Aorta (tissue), 5 donors: ENCODE data around the gene UBASH3B. TPM values are rescaled to one million over a fixed set of nuclear protein-coding genes. Genes with fewer than 3 reads are reported as not detected.

Experiments used
- ATAC-seq: fragments of 200-7000 bp; cut with Tn5 transposase; one replicate; pipeline ENCODE4 v1.9.1; 2022; ENCODE audit warnings: moderate library complexity; ENCODE audit not compliant: low FRiP score
- DNase-seq, 2 donors: peaks; one replicate each; pipeline ENCODE4 v3.0.0-alpha.2; 2020
- H3K27ac ChIP-seq, 2 donors: one replicate each; pipeline ENCODE4 v1.5.1; 2013; ENCODE audit warnings: low read length in 2 of 2, mild to moderate bottlenecking in 2 of 2, moderate library complexity in 2 of 2, control low read depth in 1 of 2, inconsistent platforms in 1 of 2, low read depth in 1 of 2
- H3K27me3 ChIP-seq, 2 donors: one replicate each; pipeline ENCODE4 v1.6.1; 2013; ENCODE audit warnings: control low read depth in 1 of 2, low read length in 1 of 2, mild to moderate bottlenecking in 1 of 2, moderate library complexity in 1 of 2; ENCODE audit not compliant: insufficient read depth in 2 of 2, control insufficient read depth in 1 of 2
- H3K36me3 ChIP-seq, 2 donors: one replicate each; pipeline ENCODE4 v1.6.1; 2013; ENCODE audit warnings: control low read depth in 1 of 2, low read length in 1 of 2, mild to moderate bottlenecking in 1 of 2; ENCODE audit not compliant: insufficient read depth in 2 of 2, control insufficient read depth in 1 of 2
- H3K4me1 ChIP-seq, 2 donors: one replicate each; pipeline ENCODE4 v1.6.1; 2013; ENCODE audit warnings: low read length in 2 of 2, control low read depth in 1 of 2, mild to moderate bottlenecking in 1 of 2, moderate library complexity in 1 of 2; ENCODE audit not compliant: insufficient read depth in 2 of 2, control insufficient read depth in 1 of 2
- H3K4me3 ChIP-seq, 2 donors: one replicate each; pipeline ENCODE4 v1.5.1; 2013; ENCODE audit warnings: low read length in 2 of 2, control low read depth in 1 of 2, mild to moderate bottlenecking in 1 of 2
- H3K9me3 ChIP-seq: one replicate; pipeline ENCODE4 v1.6.1; 2013; ENCODE audit warnings: mild to moderate bottlenecking, low read length; ENCODE audit not compliant: control insufficient read depth
- WGBS, 2 donors: extraction: QIAGEN DNeasy Blood & Tissue Kit; methylation state at CpG; one replicate each; pipeline ENCODE4 v1.1.7; 2013; 5-methylcytosine and 5-hydroxymethylcytosine counted together
- intact Hi-C, 2 donors: fragments of 100-400 bp; cut with DNase I; formaldehyde crosslinking; loops; one replicate each; pipeline versions ENCODE4 v1.14.2 to v1.15.0; 2022
- polyA plus RNA-seq, 2 donors: library from polyadenylated mRNA; stranded (reverse); fragments of 200-250 nt; gene quantifications; one replicate each; pipeline ENCODE4 v1.2.3, GENCODE V29; 2013
- total RNA-seq, 2 donors: library from RNA; stranded (reverse); fragmentation: NEBNext Ultra II Directional; extraction: Animal tissue kit (Norgen Biotek cat#: 25700); gene quantifications; one replicate each; pipeline ENCODE4 v1.2.1, GENCODE V29; 2021
- donor health status: healthy with polysubstance abuse.
- donor health status: Bipolar disorder and iron deficiency.
- donor health status: DM: no; HTN: no; CAD: no.
- donor health status: DM: no; HTN: no; CAD: no.
- donor health status: DM: yes; HTN: yes; CAD: no.

Gene UBASH3B
- total and polyA plus RNA-seq, 4 donors: 0.28 to 15.1 (median 6.0) TPM

DNA sequence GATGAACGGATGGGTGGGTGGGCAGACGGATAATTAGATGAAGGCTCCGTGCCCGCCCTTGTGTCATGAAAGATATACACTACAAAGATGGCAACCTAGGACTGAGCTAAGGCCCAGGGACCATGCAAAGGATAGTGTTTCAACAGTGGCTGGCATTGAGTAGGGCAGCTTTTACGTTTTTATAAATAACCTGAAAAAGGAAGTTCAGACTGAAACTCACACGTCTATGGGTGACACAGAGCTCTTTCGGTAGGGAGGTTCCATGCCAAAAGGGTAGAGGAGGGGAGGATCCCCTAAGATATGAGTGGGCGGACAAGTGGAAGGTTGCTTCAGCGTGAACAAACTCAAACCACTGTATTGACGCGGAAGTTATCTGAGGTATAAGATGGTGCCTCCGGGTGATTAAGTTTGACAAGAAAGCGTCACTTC lies 90.5 kb downstream of the UBASH3B start:
- Histone ChIP-seq H3K27me3 (no peaks in the 10 kb centered on the region), H3K4me3 (no peak overlapping the region), H3K36me3 (no peaks in the 10 kb centered on the region), H3K27ac (no peak overlapping the region), H3K9me3 (no peaks in the 10 kb centered on the region), H3K4me1 (no peaks in the 10 kb centered on the region)
- ATAC-seq: no peak
- DNase-seq: no peak
- intact Hi-C loops: no loop called here
- WGBS, 2 donors: 86 to 88% methylated on average over 13 of the region's 13 CpGs

DNA sequence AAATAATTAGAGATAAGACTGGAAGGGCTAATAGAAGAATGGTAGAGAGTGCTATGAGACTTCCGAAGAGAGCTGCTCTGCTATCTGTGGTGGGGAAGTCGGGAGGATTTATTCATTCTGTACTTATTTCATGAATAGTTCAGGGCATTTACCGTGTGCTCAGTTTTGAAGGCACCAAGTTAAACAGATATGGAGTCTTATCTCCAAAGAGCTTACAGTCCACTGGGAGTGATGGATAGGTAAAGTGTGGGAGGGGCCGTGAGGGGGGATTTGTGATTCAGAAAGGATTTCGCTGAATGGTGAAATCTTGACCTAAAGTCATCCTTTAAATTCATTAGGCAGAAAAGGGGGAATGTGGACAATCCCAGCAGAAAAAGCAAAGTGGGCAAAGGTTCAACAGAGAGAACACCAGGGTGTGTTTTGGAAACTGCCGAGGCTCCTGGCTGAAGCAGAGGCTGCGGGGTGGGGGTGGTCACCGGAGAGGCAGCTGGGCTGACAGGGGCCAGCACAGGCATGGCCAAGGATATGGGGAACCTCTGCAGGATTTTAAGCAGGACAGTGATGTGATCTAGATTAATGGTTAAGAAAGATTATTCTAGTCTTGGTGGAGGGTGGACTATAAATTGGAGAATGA lies 91.2 kb downstream of the UBASH3B start:
- DNase-seq (no peak), ATAC-seq (no peak)
- no peak overlapping the region for H3K4me3 ChIP-seq
- H3K27me3 ChIP-seq: no peaks in the 10 kb centered on the region
- WGBS, 2 donors: 52 to 55% methylated on average over 8 of the region's 8 CpGs
- no peaks in the 10 kb centered on the region for H3K36me3 ChIP-seq
- no peaks in the 10 kb centered on the region for H3K9me3 ChIP-seq
- intact Hi-C loops: no loop called here
- H3K4me1 ChIP-seq: no peaks in the 10 kb centered on the region
- H3K27ac ChIP-seq: no peak overlapping the region

DNA sequence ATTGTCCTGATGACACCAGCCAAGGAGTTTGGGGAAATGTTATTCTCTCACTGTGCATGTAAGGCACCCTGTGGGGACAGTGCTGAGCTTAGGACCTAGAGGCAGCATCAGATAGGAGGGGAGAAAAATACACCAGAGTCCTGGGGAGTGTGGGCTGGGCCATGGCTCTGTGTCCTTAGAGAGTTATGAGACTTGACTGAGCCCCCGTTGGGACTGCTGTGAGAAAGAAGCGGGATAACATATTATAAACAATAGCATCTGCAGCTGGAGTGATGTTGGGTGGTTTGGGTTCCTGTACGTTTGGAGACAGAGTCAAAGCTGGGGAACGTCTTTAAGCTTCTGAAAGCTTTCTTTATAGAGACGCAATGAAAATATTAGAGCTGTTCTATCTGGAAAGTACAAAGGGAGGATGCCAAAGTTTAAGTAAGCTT lies 91.8 kb downstream of the UBASH3B start:
- ATAC-seq (no peak), DNase-seq (no peak)
- no peak overlapping the region for H3K27ac ChIP-seq
- no peaks in the 10 kb centered on the region for H3K9me3 ChIP-seq
- no peak overlapping the region for H3K4me3 ChIP-seq
- H3K36me3 ChIP-seq: no peaks in the 10 kb centered on the region
- 16 to 32% methylated on average over 5 of the region's 5 CpGs for WGBS, 2 donors
- intact Hi-C loops: no loop called here
- no peaks in the 10 kb centered on the region for H3K27me3 ChIP-seq
- H3K4me1 ChIP-seq: no peaks in the 10 kb centered on the region

DNA sequence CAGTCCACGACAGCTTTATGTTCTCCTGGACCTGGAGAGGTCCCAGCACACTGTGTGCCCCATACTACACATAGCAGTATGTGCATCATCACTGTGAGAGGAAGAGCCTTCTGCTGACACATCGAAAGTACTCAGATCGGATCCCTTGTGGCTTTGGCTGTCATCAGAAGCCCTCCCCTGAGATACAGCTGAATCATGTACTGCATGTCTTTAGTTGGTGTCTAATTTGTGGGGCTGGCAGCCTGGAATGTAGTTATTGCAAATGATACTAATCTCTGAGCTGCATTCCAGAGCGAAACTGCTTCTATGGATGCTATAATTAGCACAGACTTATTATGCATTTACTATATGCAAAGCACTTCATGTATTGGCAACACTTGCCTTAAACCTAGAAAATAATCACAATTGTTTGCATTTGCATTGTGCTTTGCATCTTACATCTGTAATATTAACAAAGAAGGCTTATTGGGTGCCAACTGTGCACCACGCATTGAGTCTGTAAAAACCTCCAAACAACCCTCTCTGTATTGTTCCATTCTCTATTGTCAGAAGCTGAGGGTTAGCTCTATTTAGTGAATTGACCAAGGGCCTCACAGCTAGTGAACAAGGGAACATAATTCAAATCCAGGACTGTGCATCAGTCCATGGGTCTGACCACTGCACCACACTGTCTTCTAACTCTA lies 93.6 kb downstream of the UBASH3B start:
- no peak overlapping the region for H3K4me3 ChIP-seq
- ATAC-seq: no peak
- peak in 1 of 2 donors; percentile 58 for DNase-seq
- 30 to 54% methylated on average over 5 of the region's 5 CpGs for WGBS, 2 donors
- intact Hi-C loops: no loop called here
- H3K36me3 ChIP-seq: no peaks in the 10 kb centered on the region
- no peaks in the 10 kb centered on the region for H3K9me3 ChIP-seq
- no peaks in the 10 kb centered on the region for H3K27me3 ChIP-seq
- H3K4me1 ChIP-seq: no peaks in the 10 kb centered on the region
- no peak overlapping the region for H3K27ac ChIP-seq

DNA sequence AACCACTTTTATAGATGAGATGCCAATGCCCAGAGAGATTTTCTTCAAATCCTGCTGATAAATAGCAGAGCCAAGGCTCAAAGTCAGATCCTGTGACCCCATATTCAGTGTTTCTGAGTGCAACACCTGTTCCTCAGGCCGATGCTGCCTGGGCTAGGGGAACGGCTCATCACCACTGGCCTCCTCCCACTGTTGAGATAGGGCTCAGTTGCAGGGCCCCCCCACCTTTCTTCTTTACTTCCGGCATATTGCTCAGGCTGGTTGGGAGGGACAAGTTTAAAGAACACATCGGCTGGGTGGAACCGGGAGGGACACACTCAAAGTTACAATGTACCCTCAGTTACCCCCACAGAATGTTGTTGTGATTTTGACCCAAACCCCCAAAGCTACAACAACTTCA lies 94.5 kb downstream of the UBASH3B start:
- WGBS, 2 donors: 88 to 91% methylated on average over 5 of the region's 5 CpGs
- no peak for DNase-seq
- Histone ChIP-seq H3K9me3 (no peaks in the 10 kb centered on the region), H3K27ac (no peak overlapping the region), H3K4me3 (no peak overlapping the region), H3K4me1 (no peaks in the 10 kb centered on the region), H3K36me3 (no peaks in the 10 kb centered on the region), H3K27me3 (no peaks in the 10 kb centered on the region)
- intact Hi-C loops: no loop called here
- no peak for ATAC-seq

DNA sequence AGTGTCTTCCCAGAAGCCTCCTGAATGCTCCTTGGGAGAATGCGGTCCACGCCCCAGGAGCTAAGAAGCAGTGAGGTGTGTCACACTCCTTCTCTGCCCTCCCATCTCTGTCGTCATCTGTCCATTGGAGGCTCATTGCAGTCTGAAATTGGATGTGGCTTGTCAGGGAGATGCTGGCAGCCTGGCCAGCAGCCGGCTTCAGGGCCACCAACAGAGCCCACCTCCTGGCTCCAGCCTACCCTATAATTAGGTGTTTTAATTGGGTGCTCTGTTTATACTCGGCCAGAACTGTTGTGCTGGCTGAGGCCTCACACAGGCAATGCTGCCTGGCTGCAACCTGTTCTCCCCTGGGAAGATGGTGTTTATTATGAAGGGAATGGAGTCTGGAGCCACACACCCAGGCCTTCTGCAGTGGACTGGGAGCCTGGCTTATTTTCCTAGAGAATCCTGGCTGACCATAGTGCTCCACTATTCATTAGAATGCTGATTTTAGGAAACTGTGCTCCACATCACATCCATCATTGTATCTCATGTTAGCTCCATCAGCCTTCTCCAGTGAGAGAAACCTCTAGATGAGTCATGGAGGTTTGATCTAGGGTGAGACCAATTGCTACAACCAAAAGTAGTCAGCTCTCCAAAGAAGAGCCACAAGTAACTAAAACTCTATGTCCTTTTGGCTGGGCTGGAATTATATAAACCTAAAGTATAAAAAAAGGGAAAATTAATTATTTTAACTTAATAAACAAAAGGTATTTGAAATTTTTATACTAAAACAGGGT lies 96.0 kb downstream of the UBASH3B start:
- Histone ChIP-seq H3K27ac (no peak overlapping the region), H3K9me3 (no peaks in the 10 kb centered on the region), H3K4me3 (no peak overlapping the region), H3K27me3 (no peaks in the 10 kb centered on the region), H3K36me3 (no peaks in the 10 kb centered on the region), H3K4me1 (no peaks in the 10 kb centered on the region)
- intact Hi-C loops: no loop called here
- WGBS, 2 donors: 79 to 92% methylated on average over 5 of the region's 5 CpGs
- DNase-seq (no peak), ATAC-seq (no peak)

DNA sequence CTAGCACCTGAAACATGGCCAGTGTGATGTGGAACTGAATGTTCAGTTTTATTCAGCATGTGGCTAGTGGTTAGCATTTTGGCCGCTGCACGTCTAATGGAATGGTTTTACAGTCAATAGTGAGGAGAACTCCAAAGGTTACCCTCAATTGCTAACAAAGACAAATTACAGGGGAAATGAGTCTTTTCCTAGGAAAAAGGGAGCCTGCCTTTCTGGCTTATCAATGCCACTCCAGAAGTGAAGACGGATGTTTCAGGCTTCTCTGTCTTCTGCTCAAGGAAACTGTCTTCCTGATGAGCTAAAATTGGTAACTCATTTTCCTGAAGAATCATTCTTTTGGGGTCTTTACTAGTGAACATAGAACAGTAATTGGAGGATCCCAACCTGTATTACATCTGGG lies 98.5 kb downstream of the UBASH3B start:
- 90 to 91% methylated on average over 3 of the region's 3 CpGs for WGBS, 2 donors
- ATAC-seq: no peak
- intact Hi-C loops: no loop called here

DNA sequence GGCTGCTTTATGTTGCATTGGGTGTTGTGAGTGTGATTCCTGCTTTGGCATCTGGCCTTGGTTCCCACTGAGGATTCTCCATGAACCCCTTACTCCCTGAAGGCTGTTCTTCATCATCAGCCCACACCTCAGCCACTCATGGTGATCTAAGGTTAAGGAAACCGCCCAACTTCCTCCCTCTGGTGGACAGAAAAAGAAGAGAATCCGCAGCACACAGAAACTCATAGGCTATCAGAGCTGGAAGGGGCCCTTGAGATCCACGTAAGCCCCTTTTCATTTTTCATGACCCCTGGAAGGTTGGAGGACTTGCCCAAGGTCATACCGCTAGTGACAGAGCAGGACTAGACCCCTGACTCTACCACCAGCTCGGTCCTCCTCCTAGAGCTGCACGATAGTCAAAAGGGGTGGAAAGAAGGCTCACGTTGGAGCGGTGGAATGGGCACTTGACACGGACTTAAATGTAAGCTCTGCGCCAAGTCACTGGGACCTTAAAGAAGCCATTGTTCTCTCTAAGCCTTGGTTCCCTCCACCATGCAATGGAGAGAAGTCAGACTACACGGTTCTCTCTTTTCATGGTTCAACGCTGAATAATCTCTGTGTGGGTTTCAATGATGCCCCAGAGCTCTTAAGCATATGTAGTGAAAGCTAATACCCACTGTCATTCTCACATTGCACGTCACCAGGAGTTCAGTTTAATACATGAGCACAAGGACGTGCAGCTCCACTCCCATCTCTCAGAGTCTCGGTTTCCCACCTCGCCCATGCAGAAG lies 99.2 kb downstream of the UBASH3B start:
- no peaks in the 10 kb centered on the region for H3K4me1 ChIP-seq
- DNase-seq (no peak), ATAC-seq (no peak)
- intact Hi-C loops: no loop called here
- H3K27ac ChIP-seq: no peak overlapping the region
- H3K36me3 ChIP-seq: no peaks in the 10 kb centered on the region
- no peak overlapping the region for H3K4me3 ChIP-seq
- no peaks in the 10 kb centered on the region for H3K27me3 ChIP-seq
- H3K9me3 ChIP-seq: no peaks in the 10 kb centered on the region
- 82 to 85% methylated on average over 16 of the region's 16 CpGs for WGBS, 2 donors

More for the DNA sequence above, 98.5 kb downstream of the UBASH3B start:
- Histone ChIP-seq H3K9me3 (no peaks in the 10 kb centered on the region), H3K4me1 (no peaks in the 10 kb centered on the region), H3K36me3 (no peaks in the 10 kb centered on the region), H3K4me3 (no peak overlapping the region), H3K27ac (no peak overlapping the region), H3K27me3 (no peaks in the 10 kb centered on the region)
- no peak for DNase-seq
